NCI-H69 (cell line): Measurements from ENCODE around the gene LDHAL6B.

Source experiments
- DNase-seq: peaks from one replicate; lab custom pipeline; 2025; lab: John Stamatoyannopoulos, UW

LDHAL6B gene

GRCh38 chr15:59177317-59177660 is 29.4 kb upstream of the LDHAL6B start:
- no peak for DNase-seq

- DNase-seq = no peak
Measured at GRCh38 chr15:59178151-59178695, 28.4 kb upstream of the LDHAL6B start.

GRCh38 chr15:59179717-59180116 is 26.9 kb upstream of the LDHAL6B start:
- DNase-seq = peak; percentile 66

- no peak for DNase-seq
Measured at GRCh38 chr15:59180945-59181600, 25.6 kb upstream of the LDHAL6B start.

- DNase-seq = no peak
Measured at GRCh38 chr15:59185725-59186124, 20.9 kb upstream of the LDHAL6B start.

- no peak for DNase-seq
Measured at GRCh38 chr15:59186501-59186900, 20.1 kb upstream of the LDHAL6B start.

GRCh38 chr15:59189241-59189640 is 17.4 kb upstream of the LDHAL6B start:
- no peak for DNase-seq

- no peak for DNase-seq
Measured at GRCh38 chr15:59190291-59190690, 16.4 kb upstream of the LDHAL6B start.

GRCh38 chr15:59191855-59192237 is 14.8 kb upstream of the LDHAL6B start:
- DNase-seq = no peak

- DNase-seq = no peak
Measured at GRCh38 chr15:59194639-59195325, 11.9 kb upstream of the LDHAL6B start.

- DNase-seq = no peak
Measured at GRCh38 chr15:59196416-59196815, 10.2 kb upstream of the LDHAL6B start.

- no peak for DNase-seq
Measured at GRCh38 chr15:59197454-59197853, 9.2 kb upstream of the LDHAL6B start.

- no peak for DNase-seq
Measured at GRCh38 chr15:59199626-59200465, 6.8 kb upstream of the LDHAL6B start.

GRCh38 chr15:59200560-59200959 is 6.1 kb upstream of the LDHAL6B start:
- no peak for DNase-seq

GRCh38 chr15:59203008-59203407 is 3.6 kb upstream of the LDHAL6B start:
- DNase-seq = no peak

GRCh38 chr15:59203657-59204056 is 3.0 kb upstream of the LDHAL6B start:
- DNase-seq = no peak

GRCh38 chr15:59205839-59206622 is 612 bp upstream of the LDHAL6B start:
- DNase-seq = no peak

- DNase-seq = no peak
Measured at GRCh38 chr15:59208613-59209249, 2.1 kb downstream of the LDHAL6B start.

GRCh38 chr15:59210186-59210585 is 3.5 kb downstream of the LDHAL6B start:
- DNase-seq = no peak

- no peak for DNase-seq
Measured at GRCh38 chr15:59216911-59217310, 10.3 kb downstream of the LDHAL6B start.

- DNase-seq = no peak
Measured at GRCh38 chr15:59217876-59218498, 11.3 kb downstream of the LDHAL6B start.
